Activated naive CD8-positive, alpha-beta T cell treated with anti-CD3 and anti-CD28 coated beads, Interleukin-2, amount 50 U/mL, for 24 hours (primary cell): ENCODE results near the gene IRAK2.
A peak's percentile ranks its signal among the peaks of the same experiment; 100 is the strongest.

Source experiments
- ATAC-seq: fragments of 150-1000 bp; cut with Tn5 transposase; one replicate; pipeline ENCODE4 v1.10.0; 2021
- DNase-seq: peaks from one replicate; pipeline ENCODE4 v3.0.0; 2021
- H3K27ac Mint-ChIP-seq: one replicate; pipeline ENCODE4 v1.8.0; 2021; ENCODE audit warnings: mild to moderate bottlenecking, mixed read lengths
- H3K27me3 Mint-ChIP-seq: one replicate; pipeline ENCODE4 v1.8.0; 2021; ENCODE audit warnings: mixed read lengths
- H3K36me3 Mint-ChIP-seq: one replicate; pipeline ENCODE4 v1.8.0; 2021; ENCODE audit warnings: low read depth, mixed read lengths
- H3K4me1 Mint-ChIP-seq: one replicate; pipeline ENCODE4 v1.8.0; 2021; ENCODE audit warnings: mixed read lengths
- H3K4me3 Mint-ChIP-seq: one replicate; pipeline ENCODE4 v1.8.0; 2021; ENCODE audit warnings: mild to moderate bottlenecking, moderate library complexity, mixed read lengths
- H3K9me3 Mint-ChIP-seq: one replicate; pipeline ENCODE4 v1.8.0; 2021; ENCODE audit warnings: mixed read lengths

Gene IRAK2

GRCh38 chr3:10242182-10243065, 77.7 kb downstream of the IRAK2 start:
- DNase-seq (peak; percentile 75), ATAC-seq (peak; percentile 95)
- Mint-ChIP-seq H3K36me3 (peaks cover 53% of the 10 kb centered on the region), H3K4me3 (peak overlapping the region; percentile 63), H3K27me3 (no peaks in the 10 kb centered on the region), H3K4me1 (peaks cover 64% of the 10 kb centered on the region), H3K9me3 (peaks cover 21% of the 10 kb centered on the region), H3K27ac (peak overlapping the region; percentile 97)

GRCh38 chr3:10244009-10244408, 79.3 kb downstream of the IRAK2 start:
- Mint-ChIP-seq H3K36me3 (peaks cover 53% of the 10 kb centered on the region), H3K9me3 (peaks cover 24% of the 10 kb centered on the region), H3K4me3 (no peak overlapping the region), H3K27ac (peak overlapping the region; percentile 70), H3K4me1 (peaks cover 58% of the 10 kb centered on the region), H3K27me3 (no peaks in the 10 kb centered on the region)
- no peak for DNase-seq
- no peak for ATAC-seq

- ATAC-seq (no peak), DNase-seq (no peak)
- Mint-ChIP-seq H3K36me3 (peaks cover 59% of the 10 kb centered on the region), H3K27ac (no peak overlapping the region), H3K4me1 (peaks cover 65% of the 10 kb centered on the region), H3K27me3 (no peaks in the 10 kb centered on the region), H3K4me3 (no peak overlapping the region), H3K9me3 (peaks cover 24% of the 10 kb centered on the region)
Observed at GRCh38 chr3:10245081-10245712, 80.5 kb downstream of the IRAK2 start.

DNA sequence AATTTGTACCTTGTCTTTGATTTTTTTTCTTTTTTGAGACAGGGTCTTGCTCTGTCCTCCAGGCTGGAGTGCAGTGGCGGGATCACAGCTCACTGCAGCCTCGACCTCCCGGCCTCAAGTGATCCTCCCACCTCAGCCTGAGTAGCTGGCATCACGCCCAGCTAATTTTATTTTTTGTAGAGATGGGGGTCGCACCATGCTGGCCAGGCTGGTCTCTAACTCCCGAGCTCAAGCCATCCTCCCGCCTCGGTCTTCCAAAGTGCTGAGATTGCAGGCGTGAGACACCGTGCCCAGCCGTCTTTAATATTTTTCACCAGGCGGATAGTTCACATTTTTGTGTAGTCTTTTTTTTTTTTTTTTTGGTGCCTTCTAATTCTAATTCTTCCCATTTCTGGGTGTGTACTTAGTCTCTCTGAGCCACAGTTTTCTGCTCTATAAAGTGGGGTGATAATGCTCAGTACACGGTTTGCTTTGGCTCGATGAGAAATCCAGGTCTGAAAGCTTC, 83.0 kb downstream of the IRAK2 start:
- Mint-ChIP-seq H3K36me3 (peaks cover 73% of the 10 kb centered on the region), H3K4me1 (peaks cover 66% of the 10 kb centered on the region), H3K9me3 (peaks cover 24% of the 10 kb centered on the region), H3K4me3 (peak overlapping the region; percentile 82), H3K27me3 (no peaks in the 10 kb centered on the region), H3K27ac (peak overlapping the region; percentile 95)
- no peak for DNase-seq
- no peak for ATAC-seq

DNA sequence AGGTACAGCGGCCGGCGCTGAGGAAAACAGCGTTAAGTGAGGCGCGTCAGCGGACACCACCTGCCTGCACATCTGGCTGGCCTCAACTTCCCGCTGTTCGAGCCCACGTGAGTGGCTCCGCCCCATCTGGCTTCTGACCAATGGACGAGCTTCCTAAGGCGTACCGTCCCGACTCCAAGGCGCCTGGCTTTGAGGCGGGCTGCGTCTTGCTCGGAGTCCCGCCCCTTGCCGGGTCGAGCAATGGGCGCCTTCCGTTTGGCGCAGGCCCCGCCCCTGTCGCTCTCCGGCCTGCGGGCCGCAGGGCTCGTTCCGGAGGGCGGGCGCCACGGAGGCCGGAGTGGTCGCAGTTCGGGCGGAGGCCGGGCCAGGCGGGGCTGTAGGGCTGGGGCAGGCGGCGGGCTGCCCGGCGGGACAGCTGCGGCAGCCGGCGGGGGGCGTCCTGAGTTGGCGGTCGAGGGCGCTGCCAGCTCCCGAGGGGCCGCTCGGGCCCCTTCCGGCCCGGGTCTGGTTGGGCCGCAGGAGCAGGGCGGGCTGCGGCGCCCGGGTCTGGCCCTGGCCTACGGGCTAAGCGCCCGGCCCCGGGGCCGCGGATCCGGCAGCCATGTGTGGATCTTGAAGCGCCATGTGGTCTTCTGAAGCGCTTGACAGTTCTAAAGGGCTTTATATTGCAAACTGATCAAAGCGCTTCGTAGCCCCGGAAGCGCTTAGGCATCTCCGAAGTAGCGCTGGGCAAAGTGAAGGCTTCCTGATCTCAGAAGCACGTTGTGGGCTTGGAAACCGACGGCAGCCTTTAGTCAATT, 83.7 kb downstream of the IRAK2 start, which contains the start of gene TATDN2:
Gene TATDN2 (plus strand): TSS at position 276 of the 800 bp plus-strand sequence. CDS start 742 bp downstream, outside the sequence.
- peak; percentile 87 for ATAC-seq
- peak within 1 kb of the TSS; percentile 96 for H3K4me3 Mint-ChIP-seq
- DNase-seq: peak; percentile 92
- peaks cover 66% of the 10 kb centered on the region for H3K4me1 Mint-ChIP-seq
- H3K9me3 Mint-ChIP-seq: peaks cover 24% of the 10 kb centered on the region
- H3K27me3 Mint-ChIP-seq: no peaks in the 10 kb centered on the region
- H3K27ac Mint-ChIP-seq: peak within 1 kb of the TSS; percentile 95
- H3K36me3 Mint-ChIP-seq: peaks cover 75% of the 10 kb centered on the region

GRCh38 chr3:10248984-10249748, 84.4 kb downstream of the IRAK2 start:
- peak; percentile 83 for DNase-seq
- Mint-ChIP-seq H3K4me1 (peaks cover 67% of the 10 kb centered on the region), H3K27me3 (no peaks in the 10 kb centered on the region), H3K4me3 (peak overlapping the region; percentile 96), H3K27ac (peak overlapping the region; percentile 94), H3K36me3 (peaks cover 77% of the 10 kb centered on the region), H3K9me3 (peaks cover 24% of the 10 kb centered on the region)
- peak; percentile 53 for ATAC-seq

GRCh38 chr3:10249833-10250232, 85.1 kb downstream of the IRAK2 start:
- peaks cover 73% of the 10 kb centered on the region for H3K36me3 Mint-ChIP-seq

DNA sequence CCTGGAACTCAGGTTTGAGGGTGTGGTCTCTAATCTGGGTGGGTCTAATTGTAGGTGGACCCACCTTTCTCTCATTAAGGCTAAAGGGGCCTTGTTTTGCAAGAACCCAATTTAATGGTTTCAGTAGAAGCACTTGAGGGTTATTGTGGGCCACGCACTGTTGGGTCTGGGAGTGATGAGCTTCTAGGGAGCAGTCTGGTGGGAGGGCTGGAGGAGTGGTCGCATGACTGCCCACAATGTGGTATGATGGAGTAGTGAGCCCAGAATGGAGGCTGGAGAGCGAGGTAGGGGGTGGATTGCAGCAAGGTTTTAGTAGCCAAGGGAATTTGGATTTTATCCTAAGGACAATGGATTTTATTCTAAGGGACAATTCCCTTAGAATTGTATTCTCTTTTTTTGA, 86.3 kb downstream of the IRAK2 start:
- Mint-ChIP-seq H3K27me3 (no peaks in the 10 kb centered on the region), H3K27ac (peak overlapping the region; percentile 94), H3K9me3 (peaks cover 7% of the 10 kb centered on the region), H3K4me3 (peak overlapping the region; percentile 96), H3K36me3 (peaks cover 72% of the 10 kb centered on the region), H3K4me1 (peaks cover 67% of the 10 kb centered on the region)
- DNase-seq: no peak
- ATAC-seq: no peak

More at GRCh38 chr3:10249833-10250232, 85.1 kb downstream of the IRAK2 start:
- Mint-ChIP-seq H3K9me3 (peaks cover 19% of the 10 kb centered on the region), H3K4me1 (peaks cover 66% of the 10 kb centered on the region), H3K27ac (peak overlapping the region; percentile 94), H3K4me3 (peak overlapping the region; percentile 96), H3K27me3 (no peaks in the 10 kb centered on the region)
- ATAC-seq: peak; percentile 29
- DNase-seq: no peak

- H3K4me1 Mint-ChIP-seq: peaks cover 63% of the 10 kb centered on the region
- DNase-seq (no peak), ATAC-seq (no peak)
- H3K27ac Mint-ChIP-seq: peak overlapping the region; percentile 69
- H3K9me3 Mint-ChIP-seq: no peaks in the 10 kb centered on the region
- no peak overlapping the region for H3K4me3 Mint-ChIP-seq
- H3K27me3 Mint-ChIP-seq: no peaks in the 10 kb centered on the region
- peaks cover 68% of the 10 kb centered on the region for H3K36me3 Mint-ChIP-seq
Observed at GRCh38 chr3:10253731-10254130, 89.0 kb downstream of the IRAK2 start.

DNA sequence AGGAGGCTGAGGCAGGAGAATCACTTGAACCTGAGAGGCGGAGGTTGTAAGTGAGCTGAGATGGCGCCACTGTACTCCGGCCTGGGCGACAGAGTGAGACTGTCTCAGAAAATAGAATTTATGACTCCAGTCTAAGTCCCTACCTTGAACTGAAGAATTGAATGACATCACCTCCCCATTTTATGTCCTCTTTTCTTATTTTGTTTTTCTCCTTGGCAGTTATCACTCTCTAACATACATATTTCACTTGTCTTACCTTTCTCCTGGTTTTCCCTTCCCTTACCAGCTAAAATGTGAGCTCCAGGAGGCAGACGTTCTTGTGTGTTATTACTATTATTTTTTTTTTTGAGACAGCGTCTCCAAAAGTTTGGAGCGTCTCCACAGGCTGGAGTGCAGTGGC, 91.1 kb downstream of the IRAK2 start:
- H3K36me3 Mint-ChIP-seq: peaks cover 67% of the 10 kb centered on the region
- ATAC-seq: no peak
- no peak for DNase-seq
- peak overlapping the region; percentile 77 for H3K27ac Mint-ChIP-seq
- H3K4me3 Mint-ChIP-seq: no peak overlapping the region
- no peaks in the 10 kb centered on the region for H3K9me3 Mint-ChIP-seq
- H3K27me3 Mint-ChIP-seq: no peaks in the 10 kb centered on the region
- H3K4me1 Mint-ChIP-seq: peaks cover 63% of the 10 kb centered on the region

DNA sequence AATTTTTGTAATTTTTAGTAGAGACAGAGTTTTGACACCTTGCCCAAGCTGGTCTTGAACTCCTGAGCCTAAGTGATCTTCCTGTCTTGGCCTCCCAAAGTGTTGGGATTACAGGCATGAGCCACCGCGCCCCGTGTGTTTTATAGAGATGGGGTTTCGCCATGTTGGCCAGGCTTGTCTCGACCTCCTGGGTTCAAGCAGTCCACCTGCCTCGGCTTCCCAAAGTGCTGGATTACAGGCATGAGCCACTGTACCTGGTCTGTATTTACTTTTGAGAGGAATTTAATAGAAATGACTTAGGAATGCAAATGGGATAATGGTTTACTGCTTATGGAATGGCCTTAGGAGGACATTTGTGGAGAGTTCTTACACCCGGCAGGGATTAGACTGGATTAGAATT, 94.3 kb downstream of the IRAK2 start:
- Mint-ChIP-seq H3K27me3 (no peaks in the 10 kb centered on the region), H3K4me1 (peaks cover 62% of the 10 kb centered on the region), H3K27ac (peak overlapping the region; percentile 33), H3K36me3 (peaks cover 67% of the 10 kb centered on the region), H3K9me3 (no peaks in the 10 kb centered on the region), H3K4me3 (no peak overlapping the region)
- no peak for DNase-seq
- ATAC-seq: no peak

DNA sequence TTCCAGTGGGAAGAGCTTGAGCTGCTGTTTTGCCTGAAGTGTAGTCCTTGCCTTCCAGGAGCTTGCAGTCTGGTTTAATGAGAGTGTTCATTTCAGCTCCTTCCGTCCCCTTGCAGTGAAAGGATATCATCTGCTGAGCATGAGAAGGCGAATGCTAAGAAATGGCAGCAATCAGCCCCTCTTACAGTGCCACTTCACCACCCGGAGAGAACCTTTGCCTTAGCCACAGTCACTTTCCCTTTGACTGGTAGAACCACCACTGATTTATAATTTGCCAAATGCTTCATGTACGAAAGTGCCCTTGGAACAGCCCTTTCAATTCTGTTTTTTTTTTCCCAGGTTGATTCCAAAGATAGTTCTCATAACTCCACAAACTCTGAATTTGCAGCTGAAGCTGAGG, 95.1 kb downstream of the IRAK2 start:
- Mint-ChIP-seq H3K27me3 (no peaks in the 10 kb centered on the region), H3K4me1 (peaks cover 62% of the 10 kb centered on the region), H3K36me3 (peaks cover 70% of the 10 kb centered on the region), H3K27ac (peak overlapping the region; percentile 33), H3K9me3 (no peaks in the 10 kb centered on the region), H3K4me3 (no peak overlapping the region)
- DNase-seq (no peak), ATAC-seq (no peak)

DNA sequence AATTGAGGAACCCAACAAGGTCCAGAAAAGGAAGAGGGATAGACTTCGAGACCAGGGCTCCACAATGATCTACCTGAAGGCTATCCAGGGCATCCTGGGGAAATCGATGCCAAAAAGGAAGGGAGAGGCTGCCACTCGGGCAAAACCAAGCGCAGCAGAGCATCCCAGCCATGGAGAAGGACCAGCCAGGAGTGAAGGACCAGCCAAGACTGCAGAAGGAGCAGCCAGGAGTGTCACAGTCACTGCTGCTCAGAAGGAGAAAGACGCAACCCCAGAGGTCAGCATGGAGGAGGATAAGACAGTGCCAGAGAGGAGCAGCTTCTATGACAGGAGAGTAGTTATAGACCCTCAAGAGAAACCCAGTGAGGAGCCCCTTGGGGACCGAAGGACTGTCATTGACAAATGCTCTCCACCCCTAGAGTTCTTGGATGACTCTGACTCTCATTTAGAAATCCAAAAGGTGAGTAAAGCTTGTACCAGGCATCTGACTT, 95.5 kb downstream of the IRAK2 start:
- Mint-ChIP-seq H3K36me3 (peaks cover 67% of the 10 kb centered on the region), H3K9me3 (no peaks in the 10 kb centered on the region), H3K27ac (peak overlapping the region; percentile 33), H3K4me3 (no peak overlapping the region), H3K4me1 (peaks cover 61% of the 10 kb centered on the region), H3K27me3 (no peaks in the 10 kb centered on the region)
- ATAC-seq (no peak), DNase-seq (no peak)
